HG02981 (cell line): ENCODE measurements around the gene CCDC188.

Experiments
- ATAC-seq: cut with Tn5 transposase; IDR thresholded peaks from one replicate; pipeline ENCODE4 v1.9.1; 2021; ENCODE audit warnings: mild to moderate bottlenecking, moderate library complexity; ENCODE audit not compliant: unreplicated experiment

The CCDC188 gene

GRCh38 chr22:20150381-20151275 is at the start of gene CCDC188:
TSS of gene CCDC188 (minus strand) at chr22:20151055. CDS start at chr22:20150986, 69 bp downstream.
- no peak for ATAC-seq

DNA sequence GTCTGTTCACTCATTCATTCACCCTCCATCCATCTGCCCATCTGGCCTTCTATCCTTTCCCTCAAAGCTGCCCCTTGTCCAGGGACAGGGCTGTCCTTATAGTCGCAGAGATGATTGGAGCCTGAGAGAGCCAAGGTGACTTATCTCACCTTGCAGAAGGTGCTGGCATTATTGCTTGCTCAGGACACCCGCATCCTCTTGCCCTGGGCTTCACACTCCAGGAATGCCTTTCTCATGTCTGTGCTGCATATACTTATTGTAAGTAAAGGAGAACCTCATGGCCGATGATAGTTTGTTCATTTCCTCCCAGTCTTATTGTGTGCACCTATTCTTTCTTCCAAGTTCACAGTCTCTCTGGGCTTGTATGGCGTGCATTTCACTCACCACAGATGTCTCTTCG is 49.1 kb upstream of the CCDC188 start:
- no peak for ATAC-seq

GRCh38 chr22:20199413-20199842 is 48.6 kb upstream of the CCDC188 start:
- ATAC-seq, result no peak

GRCh38 chr22:20198557-20199319 is 47.9 kb upstream of the CCDC188 start:
- ATAC-seq, result no peak

- no peak for ATAC-seq
Observed at GRCh38 chr22:20197407-20198030, 46.7 kb upstream of the CCDC188 start.

- ATAC-seq, result no peak
Observed at GRCh38 chr22:20196094-20196842, 45.4 kb upstream of the CCDC188 start.

- no peak for ATAC-seq
Observed at GRCh38 chr22:20194681-20195593, 44.1 kb upstream of the CCDC188 start.

GRCh38 chr22:20193761-20194494 is 43.1 kb upstream of the CCDC188 start:
- no peak for ATAC-seq

- no peak for ATAC-seq
Observed at GRCh38 chr22:20192972-20193760, 42.3 kb upstream of the CCDC188 start.

DNA sequence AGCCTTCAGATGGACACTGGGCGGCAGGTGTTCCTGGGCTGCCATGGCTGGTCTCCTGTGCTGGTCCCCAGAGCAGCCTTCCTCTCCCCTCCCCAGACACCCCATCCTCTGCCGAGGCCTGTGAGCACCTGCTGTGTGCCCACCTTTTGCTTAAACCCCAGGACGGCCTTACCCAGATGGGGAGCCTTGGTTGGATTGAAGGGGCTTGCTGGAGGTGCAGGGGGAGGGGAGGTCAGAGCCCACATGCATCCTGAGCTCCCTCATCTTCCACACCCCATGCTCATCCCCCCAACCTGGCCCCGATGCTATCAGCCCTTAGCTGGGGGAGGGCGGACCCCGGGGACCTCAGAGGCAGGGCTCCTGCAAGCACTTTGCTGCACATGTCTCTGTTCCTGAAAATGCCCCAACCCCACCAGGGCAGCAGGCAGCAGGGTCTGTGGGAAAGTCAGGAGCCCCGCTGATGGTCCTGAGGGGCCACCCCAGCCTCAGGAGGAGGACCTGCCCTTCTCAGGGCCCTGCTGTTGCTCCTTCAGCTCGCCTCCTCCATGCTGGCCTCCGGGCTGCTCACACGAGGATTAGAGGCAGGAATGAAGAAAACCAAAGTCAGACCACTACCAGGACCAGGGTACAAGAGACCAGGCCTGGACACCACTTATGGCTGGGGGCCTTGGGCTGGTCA is 41.6 kb upstream of the CCDC188 start:
- ATAC-seq, result no peak

DNA sequence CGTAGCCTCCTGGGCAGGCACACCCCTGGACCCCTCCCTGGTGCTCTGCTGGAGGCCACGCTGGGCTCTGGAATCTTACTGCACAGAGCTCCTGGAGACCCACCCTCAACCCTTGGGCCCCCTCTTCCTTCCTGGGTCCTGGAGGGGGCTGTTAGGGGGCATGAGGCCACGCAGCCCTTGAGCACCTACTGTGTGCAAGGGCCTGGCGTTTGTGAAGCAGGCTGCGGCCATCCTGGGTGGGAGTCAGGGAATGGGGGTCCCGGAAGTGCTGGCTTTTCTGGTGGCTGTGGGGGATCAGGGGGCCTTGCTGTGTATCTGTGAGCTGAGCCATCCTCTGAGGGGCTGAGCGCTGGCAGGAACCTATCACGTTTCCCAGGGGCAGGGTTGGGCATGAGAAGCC is 40.9 kb upstream of the CCDC188 start:
- ATAC-seq, result no peak

GRCh38 chr22:20191000-20191515 is 40.2 kb upstream of the CCDC188 start:
- no peak for ATAC-seq

DNA sequence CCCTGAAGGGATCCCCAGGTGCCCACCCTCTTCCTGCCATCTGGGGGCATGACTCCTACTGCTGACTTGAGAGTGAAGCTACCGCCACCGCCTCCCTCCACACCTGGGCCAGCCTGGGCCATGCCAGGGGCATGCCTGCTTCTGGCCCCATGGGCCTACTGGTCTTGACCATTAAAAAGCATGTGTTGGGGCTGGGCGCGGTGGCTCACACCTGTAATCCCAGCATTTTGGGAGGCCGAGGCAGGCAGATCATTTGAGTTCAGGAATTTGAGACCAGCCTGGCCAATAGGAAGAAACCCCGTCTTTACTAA is 37.7 kb upstream of the CCDC188 start:
- ATAC-seq, result no peak

DNA sequence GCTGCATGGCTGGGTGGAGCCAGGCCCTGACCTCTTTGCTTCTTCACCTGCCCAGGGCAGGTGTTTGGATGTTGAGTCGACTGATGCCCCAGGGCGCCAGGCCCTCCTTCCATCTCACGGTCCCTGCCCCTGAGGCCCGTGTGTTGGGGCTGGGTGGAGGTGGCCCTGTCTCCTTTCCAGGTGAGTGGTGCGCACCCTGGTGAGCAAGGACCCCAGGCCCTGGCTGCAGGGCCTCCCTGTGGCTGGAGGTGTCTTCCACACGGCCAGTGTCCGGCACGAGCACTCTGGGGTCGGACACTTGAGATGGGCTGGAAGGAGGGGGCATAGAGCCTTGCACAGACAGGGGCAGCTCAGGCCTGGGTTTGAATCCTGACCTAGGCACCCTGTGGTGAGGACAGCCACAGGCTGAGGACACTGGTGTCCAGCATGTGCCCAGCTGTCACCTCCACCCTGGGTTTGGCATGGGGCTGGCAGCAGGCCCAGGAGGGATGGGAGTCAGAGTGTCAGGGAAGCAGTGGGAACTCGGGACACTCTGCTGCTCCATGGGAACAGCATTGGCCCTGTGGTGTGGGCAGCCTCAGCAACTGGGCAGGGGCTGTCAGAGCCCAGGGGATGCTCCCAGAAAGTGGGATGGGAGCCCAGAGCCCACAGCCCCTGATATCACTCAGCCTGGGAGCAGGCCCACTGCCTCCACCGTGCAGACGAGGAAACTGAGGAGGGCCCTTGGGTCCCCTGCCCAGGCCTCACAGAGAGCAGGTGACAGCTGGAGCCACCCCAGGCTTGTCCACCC is 37.1 kb upstream of the CCDC188 start:
- no peak for ATAC-seq

GRCh38 chr22:20186871-20187546 is 36.2 kb upstream of the CCDC188 start:
- no peak for ATAC-seq

DNA sequence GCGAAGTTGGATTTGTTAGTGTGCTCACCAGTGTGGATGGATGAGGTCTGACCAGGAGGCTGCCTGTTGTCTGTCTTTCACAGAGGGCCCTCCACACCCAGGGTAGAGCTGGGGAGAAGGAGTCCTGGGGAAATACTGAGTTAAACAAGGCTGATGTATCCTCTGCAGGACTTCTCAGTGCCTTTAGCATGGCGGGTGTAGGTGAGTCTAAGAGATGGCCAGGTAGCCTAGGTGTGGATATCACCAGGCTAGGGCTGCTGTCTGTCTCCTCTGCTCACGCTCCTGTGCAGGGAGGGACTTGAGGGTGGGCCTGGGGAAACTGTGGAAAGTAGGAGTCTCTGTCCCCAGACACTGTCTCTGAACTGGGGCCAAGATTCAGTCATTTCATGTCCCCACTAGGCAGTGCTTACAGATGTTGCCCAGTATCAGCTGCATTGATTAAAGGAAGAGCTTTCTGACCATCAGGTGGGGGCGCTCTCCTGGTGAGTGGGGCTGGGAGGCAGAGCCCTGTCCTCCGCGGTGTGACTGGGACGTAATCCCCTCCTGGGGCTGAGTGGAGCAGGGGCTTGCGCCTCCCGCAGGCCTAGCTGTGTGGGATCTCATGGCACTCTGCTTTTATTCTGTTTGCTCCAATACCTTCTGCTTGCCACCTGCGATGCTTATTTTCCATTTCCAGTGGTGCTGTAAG is 35.5 kb upstream of the CCDC188 start:
- no peak for ATAC-seq
